Measurements from ENCODE around the gene PAAF1.
"Not testable (repeated sequence)": the region's sequence is repeated elsewhere in the genome, so short reads cannot be mapped to it uniquely, and the experiment has no call there.

PAAF1 gene, protein sequence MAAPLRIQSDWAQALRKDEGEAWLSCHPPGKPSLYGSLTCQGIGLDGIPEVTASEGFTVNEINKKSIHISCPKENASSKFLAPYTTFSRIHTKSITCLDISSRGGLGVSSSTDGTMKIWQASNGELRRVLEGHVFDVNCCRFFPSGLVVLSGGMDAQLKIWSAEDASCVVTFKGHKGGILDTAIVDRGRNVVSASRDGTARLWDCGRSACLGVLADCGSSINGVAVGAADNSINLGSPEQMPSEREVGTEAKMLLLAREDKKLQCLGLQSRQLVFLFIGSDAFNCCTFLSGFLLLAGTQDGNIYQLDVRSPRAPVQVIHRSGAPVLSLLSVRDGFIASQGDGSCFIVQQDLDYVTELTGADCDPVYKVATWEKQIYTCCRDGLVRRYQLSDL

DNA sequence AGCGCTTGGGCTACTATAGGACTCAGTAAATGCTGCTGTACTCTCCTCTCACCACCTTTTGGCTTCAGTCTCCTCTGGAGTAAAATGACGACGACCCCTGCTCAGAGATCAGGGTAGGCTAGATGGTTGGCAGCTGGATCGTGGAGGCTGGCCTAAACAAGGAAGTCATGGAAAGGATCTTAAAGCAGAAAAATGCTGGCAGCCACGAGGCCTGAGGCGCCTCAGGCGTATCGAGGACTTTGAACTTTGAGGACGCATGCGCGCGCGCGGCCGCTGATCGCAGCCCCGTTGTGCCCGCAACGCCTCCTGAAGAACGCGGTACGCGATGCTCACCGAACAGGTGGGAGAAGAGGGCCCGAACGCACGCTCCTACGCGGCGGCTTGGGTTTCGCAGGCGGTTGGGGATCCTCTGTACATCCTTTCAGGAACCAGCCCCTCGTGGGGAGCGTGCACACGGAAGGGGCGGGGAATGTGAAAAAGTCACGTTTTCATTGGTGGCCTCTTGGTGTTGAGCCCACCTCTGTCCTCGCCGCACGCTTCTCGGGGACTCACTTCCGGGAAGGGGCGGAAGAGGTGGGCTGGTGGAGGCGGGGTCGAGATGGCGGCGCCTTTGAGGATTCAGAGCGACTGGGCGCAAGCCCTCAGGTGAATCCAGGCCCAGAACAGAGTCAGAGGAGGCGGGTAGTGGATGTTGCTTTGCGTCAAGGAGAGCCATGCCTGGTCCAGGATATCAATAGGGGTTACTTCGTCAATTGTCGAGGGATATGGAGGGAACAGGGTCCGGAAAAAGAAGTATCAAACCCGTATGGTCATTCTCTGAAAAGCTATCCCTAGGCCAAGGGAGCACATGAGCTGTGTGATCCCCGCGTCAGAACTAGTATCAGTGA, at the start of gene PAAF1, which contains the start of gene COA4:
PAAF1 (plus strand) TSS at position 576 of the 887 bp plus-strand sequence; CDS start at position 599, 23 bp downstream.
COA4 (minus strand) TSS at position 423 of the 887 bp plus-strand sequence. CDS start 3,468 bp downstream, outside the sequence.
- peak; percentile 95 for DNase-seq

DNA sequence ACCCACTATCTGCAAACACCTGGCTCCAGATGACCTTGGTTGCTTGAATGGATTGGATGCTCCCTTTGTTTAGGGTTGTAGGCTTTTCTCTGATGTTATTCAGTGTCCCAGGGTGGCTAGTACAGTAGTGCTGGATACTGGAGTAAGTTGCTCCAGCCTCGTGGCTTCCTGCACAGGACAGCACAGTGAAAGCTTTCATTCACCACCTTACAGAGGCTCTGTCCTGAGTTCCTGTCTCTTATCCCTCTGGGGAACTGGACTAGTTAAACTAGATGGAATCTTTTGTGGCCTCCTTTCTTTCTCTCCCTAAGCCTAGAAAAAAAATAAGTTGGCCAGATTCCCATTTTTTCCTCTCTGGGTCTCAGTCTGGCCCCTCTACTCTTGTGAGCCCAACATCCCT, 46.5 kb upstream of the PAAF1 start:
- DNase-seq: no peak

DNA sequence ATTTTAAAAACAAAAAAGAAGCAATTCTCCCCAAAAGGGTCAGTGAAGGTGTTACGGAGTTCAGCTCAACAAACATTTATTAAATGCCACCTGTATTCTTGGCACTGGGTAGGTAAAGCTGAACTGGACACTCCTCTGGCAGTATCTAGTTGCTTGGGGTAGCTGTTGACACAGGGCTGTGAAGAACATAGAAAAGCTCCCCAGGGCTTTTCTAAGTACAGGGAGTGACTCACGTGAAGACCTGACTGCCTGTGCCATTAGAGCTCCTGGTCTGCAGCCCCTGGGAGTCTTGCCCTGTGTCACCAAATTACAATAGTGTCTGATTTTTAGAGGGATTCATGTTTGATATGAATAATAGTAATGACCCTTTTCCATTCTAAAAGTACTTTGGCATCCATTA, 43.7 kb upstream of the PAAF1 start:
- DNase-seq: no peak

DNA sequence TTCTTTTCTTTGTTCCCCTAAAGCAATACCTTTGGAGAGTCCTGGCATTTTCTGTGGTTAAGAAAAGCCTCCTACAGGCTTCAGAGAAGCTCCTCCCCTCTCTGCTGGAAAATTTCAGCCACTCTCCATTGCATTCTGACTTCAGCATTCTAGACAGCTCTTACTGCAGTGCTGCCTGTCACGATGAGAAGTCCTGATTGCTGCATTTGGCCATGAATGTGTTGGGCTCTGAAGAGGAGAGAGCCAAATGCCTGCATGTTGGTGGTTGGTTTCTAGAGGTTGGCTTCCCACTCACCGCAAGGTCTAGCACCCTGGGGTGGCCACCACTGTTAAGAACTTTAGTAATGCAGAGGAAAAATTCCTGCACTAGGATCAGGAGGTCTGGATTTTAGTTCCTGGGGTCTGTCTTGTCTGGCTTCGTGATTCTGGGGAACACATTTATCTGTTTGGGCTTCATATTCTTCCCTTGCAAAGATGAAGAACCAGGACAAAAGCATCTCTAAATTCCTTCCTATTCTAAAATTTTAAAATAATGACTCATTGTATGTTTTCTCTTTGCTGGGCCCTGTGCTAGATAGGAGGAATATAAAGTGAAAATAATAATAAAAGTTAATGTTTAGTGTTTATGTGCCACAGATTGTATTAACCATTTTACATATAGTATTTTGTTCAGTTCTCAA, 38.2 kb upstream of the PAAF1 start:
- no peak for DNase-seq

DNA sequence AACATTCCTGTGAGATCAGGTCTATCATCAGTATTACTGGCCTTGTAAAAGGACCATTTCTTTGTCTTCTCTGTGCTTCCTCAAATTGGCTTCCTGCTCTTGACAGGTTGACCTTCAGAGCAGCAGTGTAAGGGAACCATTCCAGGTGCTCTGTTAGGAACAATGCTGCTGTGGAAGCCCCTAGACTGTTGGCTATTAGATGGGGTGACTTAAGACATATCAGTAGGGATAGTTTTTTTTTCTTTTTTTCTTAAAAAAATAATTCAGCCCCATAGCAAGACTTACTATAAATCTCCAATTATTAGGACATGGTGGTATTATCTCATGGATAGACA, 37.7 kb upstream of the PAAF1 start:
- no peak for DNase-seq

DNA sequence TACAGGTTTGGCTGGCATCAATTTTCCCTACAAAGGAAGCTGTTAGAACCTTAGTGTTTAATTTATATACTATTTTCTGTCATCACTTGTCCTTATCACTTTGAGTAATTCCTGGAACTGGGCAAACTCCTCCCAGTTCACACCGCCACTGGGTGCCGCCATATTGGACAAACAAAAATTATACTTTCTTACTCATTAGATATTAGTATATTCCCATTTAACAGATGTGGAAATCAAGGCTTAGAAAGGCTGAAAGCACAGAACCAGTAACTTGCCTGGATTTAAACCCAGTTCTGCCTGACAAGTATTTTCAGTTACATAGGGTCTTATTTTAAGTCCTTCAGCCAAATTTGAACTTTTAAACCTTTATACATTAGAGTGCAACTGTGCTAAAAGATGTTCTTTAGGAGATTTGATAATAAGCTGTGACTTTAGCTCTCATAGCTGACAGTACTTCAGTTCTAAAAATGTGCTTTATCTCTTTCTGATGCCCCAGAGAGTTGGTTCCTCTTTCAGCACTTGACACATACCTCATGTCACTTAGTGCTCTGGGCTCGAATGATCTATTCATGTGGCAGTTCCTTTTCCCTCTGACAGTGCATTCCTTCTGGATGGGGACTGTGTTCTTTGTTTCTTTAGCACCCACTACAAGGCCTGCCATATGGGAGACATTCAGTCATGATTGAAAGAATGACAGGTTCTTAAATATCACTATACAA, 25.6 kb upstream of the PAAF1 start:
- no peak for DNase-seq

DNA sequence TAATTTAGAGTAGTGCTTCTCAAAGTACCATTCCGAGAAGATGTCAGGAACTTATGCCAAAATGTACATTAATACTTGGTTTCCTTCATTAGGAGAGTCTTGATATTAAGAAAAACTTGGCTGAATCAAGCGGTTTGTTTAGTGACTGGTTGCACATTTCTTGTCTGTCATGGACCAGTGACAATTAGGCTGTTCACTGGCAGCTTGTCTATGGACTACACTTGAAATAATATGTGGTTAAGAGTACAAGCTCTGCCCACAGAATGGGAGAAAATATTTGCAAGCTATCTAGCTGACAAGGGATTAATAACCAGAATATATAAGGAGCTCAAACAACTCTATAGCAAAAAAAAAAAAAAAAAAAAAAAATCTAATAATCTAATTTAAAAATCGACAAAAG, 24.8 kb upstream of the PAAF1 start:
- DNase-seq: no peak

DNA sequence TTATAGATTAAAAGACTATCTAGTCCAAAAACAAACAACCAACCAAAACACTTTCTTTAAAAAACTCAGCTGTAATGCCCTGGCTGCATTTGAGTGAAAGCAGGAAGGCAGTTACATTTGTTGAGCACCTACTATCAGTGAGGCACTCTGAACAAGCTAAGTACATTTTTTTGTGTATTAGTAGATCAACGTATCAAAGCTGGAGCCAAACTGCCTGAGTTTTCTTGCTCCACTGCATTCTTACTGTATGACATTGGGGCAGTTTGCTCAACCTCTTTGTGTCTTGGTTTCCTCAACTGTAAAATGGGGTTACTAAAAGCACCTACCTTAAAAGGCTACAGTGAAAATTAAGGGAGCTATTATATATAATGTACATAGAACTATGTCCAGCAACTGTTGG, 22.1 kb upstream of the PAAF1 start:
- no peak for DNase-seq

DNA sequence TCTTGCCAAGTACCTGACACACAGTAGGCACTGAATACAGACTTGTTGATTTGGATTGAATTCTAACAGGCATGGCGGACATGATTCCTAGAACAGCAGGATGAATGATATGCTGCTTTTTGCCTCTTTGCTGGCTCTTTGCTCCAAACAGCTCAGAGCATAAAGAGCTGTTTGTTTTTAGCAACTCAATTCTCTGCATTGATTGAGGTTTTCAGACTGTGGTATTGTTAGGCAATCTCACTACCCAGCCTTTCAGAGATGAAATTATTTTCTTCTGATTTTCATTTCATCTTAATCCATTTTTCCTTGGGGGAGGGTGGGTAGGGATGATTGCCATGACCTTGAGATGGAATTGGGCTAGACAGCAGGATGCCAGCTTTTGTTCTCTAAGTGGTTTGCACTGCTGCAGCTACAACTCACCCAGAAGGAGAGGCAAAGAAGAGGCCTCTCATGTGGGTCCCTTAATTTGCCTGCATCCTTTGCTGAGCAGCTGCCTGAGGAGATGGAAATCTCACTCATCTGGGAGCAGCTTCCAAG, 20.7 kb upstream of the PAAF1 start:
- no peak for DNase-seq

DNA sequence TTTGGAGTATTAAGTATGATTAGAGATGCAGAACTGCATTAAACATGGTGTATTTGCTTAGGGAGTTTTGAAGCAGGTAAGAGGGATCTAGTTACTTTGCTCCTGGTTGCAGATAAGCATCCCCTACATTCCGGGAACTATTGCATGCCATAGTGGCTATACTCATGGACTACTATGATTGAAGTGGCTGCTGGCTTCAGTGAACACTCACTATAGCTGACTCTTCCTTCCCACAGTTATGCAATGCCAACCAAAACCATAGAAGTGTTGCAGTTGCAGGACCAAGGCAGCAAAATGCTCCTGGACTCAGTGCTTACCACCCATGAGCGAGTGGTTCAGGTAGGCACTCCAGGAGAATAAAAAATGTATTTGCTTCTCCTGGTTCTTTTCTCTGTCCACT, 17.1 kb upstream of the PAAF1 start:
- DNase-seq: no peak

DNA sequence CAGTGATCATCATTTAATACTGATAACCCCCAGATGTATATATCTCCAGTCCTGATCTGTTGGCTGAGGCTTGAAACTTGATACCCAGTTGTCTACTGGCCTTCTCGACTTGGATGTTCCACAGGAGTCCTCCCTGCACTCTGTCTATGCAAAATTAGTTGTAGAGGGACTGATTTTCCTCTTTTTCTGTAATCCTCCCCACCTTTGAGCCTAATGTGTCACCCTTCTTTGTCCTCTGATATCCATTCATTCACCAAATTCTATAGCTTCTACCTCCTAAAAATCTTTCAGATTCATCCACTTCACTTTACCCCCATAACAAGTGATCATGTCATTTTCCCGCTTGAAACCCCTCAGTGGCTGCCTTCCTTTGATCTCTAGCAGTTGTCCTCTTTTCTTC, 16.6 kb upstream of the PAAF1 start:
- no peak for DNase-seq

DNA sequence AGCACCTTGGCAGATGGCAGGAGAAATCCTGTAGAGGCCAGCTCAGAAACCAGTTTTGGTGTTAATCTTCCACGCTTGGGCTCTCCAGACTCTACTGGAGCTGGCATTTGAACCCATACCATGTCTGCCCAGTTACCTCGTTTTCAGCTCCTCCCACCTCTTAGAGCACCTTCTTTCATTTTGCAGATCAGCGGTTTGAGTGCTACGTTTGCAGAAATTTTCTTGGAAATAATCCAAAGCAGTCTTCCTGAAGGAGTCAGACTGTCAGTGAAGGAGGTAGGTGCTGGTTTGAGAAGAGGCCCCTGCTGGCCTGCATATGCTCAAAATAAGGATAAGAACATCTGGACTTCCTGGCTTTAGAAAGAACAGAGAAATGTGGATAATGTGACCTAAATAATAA, 13.8 kb upstream of the PAAF1 start:
- DNase-seq: no peak

DNA sequence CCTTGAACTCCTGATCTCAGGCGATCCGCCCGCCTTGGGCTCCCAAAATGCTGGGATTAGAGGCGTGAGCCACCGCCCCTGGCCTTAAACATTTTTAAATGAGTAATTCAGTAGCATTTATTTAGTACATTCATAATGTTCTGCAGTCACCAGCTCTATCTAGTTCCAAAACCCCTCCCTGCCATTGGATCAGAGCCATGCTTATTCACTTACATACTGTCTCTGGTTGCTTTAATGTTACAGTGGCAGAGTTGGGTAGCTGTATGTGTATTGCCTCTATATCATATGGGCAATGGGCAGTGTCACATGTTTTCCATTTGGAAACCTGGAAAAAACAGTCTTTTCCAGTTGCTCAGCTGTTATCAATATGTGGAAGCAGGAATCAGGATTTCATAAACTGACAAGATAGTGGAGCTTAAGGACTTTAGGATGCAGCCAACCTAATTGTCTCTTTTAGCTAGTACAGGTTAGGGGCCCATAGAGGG, 10.7 kb upstream of the PAAF1 start:
- DNase-seq: no peak

DNA sequence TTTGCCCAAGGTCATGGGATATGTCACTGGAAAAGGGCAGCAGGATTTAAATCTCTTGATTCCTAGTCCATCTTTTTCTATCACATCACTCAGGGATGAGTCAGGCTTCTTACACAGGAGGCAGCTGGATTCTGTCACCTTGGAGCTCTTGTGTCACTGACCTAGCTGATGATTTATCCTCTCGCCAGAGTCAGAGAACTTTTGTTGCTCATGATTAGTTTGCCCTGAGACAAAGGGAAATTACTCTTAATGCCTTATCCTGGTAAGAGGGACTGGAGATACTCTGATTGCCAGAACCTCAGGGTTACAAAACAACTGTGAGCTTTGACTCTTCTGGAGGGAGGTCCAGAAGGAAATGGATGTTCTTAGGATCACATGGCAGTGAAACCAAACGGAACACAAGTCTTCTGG, 10.2 kb upstream of the PAAF1 start:
- DNase-seq: no peak

DNA sequence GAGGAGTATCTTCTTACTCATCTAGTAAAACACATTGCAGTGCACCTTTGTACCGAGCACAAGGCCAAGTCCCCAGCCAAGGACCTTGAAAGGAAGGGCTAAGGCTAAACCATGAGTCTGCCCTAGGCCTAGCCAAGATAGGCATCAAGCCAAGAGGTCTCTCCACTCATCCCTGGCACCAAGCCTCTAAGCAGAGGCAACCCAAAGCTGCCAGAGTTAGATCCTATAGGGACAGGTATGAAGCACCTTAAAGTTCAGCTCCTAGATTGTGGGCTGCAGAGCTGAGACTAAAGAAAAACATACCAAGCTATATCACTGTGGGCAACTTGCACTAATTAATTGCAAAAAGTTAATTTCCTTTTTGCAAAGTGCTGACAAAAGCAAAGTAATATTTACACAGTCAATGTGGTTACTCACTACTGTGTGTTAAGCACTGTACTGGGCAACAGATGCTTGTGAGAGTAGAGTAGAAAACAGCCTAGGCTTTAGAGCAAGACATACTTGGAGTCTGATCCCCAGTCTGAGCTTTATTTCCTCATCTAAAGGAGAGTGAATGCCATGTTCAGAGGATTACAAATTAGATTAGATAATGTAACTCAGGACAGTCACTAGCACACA, 7.4 kb upstream of the PAAF1 start:
- DNase-seq: no peak

DNA sequence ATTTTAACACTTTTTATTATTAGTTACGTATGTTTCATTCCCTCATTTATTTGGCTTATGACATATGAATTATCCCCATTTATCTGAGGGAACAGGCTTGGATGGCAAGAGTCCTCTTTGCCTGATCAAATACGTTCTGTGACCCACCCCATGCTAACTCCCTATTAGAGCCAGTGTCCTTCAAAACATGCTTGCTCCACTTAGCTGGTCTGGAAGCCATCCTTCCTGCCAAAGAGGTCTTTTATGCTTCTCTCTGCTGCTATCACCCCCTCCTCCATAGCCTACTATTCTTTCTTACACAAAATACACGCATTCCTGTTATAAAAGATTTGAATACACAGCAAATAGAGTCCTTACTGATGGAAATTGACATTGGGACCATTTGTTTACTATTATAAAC, 6.5 kb upstream of the PAAF1 start:
- DNase-seq: no peak

DNA sequence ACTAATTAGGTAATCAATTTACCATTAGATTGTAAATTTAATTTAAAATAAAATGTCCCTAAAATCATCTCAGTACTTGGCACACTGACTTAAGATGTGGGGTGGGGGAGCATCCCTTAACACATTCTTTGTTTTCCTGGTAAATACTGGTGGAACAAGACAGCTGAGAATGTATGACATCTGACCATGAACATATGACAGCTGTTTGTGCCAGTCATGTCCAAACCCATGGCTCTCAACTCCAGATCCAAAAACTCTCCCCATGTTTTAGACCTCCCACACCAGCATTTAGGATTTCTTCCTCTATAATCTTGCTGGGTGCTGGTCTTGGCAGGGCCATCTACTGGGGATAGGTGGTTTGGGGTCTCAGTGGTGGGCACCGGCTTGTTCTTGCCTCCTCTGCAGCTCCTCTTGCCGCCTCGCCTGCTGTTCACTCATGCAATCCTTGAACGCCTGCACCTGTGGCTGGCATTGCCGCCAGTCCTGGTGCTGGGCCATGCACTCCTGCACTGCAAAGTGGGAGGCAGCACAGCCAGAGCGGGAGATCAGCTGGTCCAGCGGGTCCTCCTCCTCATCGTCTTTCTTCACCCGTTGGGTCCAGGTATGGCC, 3.9 kb upstream of the PAAF1 start:
- DNase-seq: no peak

DNA sequence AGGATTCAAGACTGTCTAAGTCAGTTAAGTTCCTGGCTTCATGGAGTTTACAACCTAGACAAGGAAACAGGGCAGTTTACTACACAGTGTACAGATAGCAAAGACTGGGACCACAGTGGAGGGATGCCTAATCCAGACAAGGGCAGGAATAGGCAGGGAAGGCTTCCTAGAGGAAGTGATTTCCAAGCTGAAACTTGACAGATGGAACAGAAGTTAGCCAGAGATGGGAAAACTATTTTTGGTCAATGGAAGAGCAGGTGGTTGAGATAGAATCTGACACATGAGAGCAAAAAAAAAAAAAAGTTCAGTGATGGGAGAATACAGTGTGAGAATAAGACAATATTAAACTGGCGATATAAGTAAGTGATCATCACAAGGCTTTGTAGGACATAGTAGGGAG, 1.4 kb upstream of the PAAF1 start:
- DNase-seq: no peak

DNA sequence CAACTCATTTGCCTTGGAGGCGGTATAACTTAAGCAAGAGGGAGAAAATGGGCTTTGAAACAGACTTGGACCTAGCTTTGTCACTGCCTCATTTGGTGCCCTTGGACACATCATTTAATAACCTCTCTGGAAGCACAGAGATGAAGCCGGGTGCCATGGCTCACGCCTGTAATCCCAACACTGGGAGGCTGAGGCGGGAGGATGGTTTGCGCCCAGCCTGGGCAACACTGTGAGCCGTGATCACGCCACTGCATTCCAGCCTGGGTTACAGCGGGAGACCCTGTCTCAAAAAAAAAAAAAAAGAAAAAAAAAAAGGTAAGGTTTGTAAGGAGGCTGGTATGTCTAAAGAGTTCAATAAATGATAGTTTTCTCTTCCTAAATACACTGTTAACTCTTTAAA, 959 bp upstream of the PAAF1 start:
- DNase-seq: no peak

DNA sequence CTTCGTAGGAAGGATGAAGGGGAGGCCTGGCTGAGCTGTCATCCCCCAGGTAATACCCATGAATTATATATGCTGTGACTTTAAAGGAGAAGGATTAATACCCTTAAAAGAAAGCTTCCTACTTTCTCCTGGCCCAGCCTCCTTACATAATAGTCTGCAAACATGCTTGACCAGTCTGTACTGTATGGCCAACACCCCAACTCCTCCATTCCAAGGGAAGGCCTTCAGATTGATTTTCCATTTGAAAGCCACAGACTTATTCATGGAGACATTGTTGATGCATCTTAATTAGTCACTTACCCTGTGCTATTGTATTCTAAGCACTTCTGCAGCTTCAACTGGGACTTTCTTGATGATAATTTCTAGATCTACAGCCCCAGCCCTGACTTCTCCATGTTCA, 2.0 kb downstream of the PAAF1 start:
- no peak for DNase-seq

DNA sequence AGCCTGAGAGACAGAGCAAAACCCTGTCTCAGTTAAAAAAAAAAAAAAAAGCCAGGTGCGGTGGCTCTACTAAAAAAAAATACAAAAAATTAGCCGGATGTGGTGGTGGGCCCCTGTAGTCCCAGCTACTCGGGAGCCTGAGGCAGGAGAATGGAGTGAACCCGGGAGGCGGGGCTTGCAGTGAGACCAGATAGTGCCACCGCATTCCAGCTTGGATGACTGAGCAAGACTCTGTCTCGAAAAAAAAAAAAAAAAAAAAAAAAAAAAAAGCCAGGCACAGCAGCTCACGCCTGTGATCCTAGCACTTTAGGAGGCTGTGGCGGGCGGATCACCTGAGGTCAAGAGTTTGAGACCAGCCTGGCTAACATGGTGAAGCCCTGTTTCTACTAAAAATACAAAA, 3.6 kb downstream of the PAAF1 start:
- DNase-seq: not testable (repeated sequence)

DNA sequence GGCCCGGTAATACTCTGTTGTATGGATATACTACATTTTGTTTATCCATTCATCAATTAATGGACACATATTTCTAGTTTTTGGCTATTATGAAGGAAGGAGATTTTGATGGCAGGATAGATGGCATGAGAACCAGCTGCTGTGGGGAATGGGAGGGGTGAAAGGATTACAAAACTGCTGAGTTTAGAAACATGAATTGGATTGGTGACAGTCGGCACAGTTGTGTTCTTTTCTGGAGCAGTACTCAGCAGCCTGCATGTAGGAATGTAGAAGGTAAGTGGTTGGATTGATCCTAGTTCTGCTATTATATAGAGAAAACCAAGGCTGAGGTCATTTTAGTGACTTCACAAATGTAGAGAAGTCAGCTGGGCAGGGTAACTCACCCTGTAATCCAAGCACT, 7.1 kb downstream of the PAAF1 start:
- DNase-seq: no peak

Measured in CD4-positive, alpha-beta T cell treated with Interleukin-17A for 1 hour (primary cell).